ENCODE measurements around the gene NFIB.

NFIB gene

DNA sequence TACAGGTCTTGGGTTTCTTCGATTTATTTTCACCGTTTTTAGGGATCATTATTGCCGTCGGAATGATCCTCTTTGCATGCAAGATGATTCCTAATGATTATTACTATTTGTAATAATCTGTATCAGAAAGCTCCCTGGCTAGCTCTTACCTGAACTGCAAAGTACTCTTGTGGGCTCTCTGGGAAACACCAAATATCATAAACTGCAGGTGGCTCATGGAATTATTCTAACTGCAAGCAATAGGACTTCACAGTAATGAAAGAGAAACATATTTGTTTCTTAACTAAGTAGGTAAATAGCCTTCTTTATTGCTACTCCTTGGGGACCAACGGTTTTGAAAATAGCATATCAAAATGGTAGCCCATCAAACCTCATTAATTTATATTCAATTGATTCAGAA is 219.4 kb downstream of the NFIB start:
- no peak for DNase-seq

DNA sequence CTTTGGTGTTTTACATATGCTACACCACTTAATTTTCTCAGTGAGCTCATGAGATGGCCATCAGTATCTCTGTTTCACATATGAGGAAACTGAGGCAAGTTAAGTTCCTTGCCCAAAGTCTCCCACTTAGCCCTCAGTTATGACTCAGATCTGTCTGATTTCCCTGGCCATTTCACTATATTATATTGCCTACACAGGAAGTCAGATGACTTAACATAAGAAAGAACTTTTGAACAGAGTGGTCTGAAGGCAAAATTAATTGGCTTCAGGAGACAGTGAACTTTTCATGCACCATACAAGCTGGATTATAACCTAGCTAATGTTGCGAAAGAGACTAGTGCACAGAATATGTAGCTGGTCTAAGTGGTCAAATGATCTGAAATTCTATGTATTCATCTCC is 221.6 kb downstream of the NFIB start:
- no peak for DNase-seq

DNA sequence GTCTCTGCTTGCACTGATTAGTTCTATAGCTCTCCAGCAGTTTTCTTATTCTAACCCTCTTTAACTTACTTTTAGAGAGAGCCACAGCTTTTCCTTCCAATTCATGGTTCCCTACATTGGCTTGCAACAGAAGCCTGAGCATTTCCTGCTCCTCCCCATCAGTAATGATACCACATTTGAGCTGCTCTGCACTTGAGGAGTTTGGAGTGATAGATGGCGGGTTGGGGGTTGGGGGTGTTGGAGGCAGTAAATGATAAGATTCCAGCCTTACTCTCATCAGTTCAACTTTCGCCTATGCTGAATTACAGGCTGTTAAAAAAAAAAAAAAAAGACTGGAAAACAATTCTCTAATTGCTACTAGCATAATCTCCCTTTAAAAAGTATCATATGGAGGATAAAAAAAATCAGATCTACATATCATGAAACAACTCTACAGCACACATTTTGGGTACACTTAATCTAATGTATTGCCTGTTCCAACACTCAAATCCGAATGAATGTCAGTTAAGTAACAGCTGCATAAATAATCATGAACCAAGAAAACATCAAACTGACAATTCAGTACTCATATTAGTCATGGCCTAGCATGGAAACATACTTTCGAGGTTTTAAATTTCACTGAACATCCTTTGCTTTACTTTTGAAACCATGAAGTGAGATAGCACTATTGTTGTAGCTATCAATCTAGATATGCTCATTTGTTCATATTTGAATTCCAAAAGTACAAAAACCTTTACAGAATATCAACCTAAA is 224.7 kb downstream of the NFIB start:
- DNase-seq = no peak

DNA sequence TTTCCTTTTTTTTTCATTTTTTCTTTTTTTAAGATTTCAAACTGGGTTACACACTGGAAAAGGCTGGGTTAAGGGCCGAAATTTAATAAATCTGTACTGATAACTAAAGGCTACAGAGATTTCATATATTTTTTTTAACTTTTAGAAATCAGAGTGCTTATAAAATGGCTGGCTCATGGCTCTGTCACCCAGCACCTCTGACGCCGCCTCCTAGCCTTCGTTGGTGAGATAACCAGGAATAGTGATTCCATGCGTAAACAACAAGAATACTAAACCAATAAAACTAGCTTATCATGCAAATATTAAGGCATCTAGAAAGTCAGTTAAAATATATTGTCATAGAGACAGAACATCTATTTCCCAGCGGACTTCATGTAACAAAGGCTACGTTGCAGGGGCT is 226.4 kb downstream of the NFIB start:
- DNase-seq = no peak

DNA sequence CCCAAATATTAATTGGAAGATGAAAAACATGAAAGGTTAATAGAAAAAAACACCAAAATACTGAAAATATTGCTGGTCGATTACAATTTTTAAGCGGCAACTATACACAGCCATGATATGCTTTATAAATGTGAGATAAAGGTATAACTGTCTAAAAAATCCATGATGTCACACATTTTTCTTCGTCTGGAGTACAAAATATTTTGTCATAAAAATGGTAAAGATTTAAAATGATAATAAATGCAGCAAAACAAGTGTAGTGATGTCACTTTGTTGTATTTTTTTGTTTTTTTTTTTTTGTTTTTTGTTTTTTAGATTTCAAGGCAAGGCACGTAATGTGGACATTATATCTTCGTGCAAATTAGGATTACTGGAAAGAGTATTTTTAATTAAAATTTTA is 227.4 kb downstream of the NFIB start:
- no peak for DNase-seq

DNA sequence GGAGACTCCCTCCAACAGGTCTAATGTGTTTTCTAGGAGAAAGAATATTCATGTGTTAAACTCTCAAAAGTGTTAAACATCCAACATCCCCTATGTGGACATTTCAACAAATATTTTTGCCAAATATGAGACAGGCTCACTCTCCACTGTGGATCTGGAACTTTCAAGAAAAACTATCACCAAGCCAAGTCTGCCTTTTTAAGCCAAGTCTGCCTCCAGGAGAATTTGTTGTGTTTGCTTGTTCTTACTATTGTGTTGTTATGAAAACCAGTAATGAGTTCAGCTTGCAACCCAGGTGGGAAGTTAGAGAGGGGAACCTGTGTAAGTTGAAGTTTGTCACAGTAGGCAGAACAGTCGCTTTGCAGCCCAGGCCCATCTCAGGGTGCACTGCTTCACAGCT is 228.1 kb downstream of the NFIB start:
- DNase-seq = no peak

DNA sequence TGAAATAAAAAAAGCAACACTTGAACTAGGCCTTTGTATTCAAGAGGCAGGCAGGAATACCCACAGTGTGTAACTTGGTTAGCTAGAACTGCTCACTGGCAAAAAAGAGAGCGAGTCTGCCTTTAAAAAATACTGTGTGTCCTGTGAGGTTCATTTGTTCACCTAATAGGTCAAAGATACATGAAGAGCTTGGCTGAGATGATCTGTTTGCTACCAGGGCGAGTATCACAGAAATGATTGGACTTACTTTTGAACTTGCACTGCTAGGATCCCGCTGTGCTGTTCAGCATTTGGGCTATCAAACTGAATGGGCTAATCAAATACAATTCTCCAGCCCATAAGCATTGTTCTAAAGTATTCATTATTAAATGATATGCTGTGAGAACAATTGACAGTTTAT is 229.1 kb downstream of the NFIB start:
- DNase-seq = no peak

DNA sequence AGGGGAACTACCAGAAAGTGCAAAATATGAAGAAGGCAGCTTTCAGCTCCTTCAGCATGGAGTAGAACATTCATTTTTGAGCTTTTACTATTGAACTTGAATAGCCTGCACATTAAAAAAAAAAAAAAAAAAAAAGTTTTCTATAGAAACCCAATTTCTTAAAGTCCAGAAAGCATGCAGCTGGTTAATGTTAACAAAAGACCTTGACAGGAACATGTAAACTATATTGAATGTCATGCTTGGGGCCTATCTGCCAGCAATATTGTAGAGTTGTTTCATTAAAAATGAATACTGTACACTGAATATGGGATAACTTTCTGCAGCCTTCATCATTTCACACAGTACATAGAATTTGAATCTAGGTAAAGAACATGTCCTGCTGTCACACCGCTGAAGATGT is 230.6 kb downstream of the NFIB start:
- DNase-seq = no peak

DNA sequence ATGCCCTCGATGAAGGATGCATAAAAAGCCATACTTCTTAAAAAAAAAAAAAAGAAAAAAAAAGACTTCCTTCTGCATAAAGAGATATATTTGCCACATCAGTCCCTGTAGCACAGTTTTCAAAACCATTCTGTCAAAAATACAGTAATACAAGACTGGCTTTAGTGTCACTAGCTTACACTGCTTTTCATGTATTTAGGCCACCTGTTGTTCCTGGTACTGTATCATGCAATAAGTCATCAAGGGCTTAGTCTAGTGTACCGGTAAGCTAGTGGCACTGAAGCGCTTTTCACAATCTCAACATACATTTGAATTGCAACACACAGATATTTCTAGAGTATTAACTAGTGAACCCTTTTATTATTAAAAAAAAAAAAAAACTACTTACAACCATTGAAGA is 231.2 kb downstream of the NFIB start:
- no peak for DNase-seq

DNA sequence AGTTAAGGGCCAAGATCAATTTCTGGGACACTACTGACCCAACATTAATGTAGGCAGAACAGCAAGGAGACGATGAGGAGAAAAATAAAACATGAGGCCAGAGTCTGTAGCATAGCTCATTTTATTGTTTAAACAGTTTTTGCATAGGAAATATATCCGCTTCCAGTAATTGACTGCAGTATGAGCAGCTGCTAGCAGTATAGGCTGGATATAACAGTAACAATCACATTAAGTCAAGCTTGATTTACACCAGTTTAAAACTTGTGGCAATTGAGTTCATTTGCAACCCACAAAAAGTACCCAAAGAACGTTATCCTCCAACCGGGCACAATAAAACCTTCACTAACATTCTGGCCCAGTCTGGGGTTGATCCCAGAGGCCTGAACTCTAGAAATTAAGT is 232.2 kb downstream of the NFIB start:
- no peak for DNase-seq

DNA sequence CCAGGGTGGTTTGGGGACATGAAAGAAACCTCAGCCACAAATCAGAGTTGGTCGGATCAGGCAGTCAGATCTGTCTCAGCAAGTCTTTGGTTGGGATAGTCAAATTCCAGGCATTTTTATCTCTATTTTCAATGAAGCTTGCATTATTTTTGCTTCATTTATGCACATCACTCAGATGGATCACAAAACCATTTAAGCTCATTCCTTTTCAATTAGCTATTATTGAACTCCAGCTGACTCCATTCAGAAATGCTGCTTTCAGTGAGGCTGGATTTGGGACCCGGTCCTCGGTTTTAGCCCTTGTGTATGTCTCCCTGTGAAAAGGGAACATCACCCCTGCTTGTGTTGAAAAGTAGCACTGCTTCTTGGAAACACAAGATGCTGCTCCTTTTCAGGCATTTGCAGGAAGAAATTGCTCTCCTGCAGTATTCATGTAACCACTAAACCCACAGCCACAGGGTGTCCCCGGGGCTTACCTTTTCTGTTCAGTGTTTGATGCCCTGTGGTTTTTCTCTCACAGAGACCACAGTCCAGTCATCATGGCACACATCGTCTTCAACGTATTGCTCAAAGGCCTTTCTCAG is 232.9 kb downstream of the NFIB start:
- DNase-seq = no peak

DNA sequence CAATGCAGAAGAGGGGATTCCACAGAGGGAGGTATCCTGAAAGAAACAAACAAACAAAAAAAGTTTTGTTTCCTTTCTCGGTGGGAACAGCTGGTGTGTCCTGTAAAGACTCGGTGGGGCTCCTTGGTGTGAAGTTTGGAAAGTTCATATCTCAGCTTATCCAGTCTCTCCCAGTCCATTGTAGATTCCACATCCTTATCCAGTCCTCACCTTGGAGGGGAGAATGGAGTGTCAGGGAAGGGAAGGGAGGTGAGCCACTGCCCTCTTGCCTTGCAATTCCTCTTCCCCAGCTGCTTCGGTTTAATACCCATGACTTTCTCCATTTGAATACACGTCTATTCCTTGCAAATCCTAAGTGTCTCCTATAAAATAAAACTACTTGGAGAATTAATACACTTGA is 234.5 kb downstream of the NFIB start:
- DNase-seq = no peak

DNA sequence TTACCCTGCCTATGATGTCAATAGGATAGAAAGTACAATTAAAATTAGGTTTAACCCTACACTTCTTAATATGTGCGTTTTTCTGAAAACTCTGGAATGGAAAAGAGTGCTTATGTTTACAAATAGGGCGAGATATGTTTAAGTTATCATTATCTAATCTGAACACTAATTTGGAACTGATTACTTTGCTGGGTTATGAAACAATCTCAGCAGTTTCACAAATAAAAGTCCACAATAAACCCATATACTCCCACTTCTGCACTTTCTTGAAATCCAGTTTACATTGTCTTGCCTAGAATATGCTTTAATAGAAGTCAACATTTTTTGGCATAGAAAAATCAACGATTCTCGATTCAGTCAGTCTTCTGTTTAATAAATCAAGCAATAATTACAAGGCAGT is 236.3 kb downstream of the NFIB start:
- DNase-seq = no peak

DNA sequence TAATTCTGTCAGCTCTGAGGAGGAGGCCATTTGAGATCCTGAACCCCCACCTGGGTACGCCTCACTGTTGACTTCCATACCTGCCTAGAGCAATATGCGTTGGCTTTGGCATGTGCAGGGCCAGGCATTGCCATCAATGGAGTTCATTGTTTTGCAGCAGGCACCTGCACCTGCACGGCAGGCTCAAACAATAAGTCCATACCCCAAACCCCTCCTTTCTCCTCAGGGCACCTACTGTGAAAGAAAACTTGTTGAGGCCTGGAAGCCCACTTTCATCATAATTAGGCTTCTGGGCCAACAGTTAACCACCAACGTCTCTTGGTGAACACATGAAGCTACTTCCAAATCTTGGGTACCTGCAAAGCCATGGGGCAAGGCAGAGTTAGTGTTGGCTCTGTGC is 238.7 kb downstream of the NFIB start:
- DNase-seq = no peak

DNA sequence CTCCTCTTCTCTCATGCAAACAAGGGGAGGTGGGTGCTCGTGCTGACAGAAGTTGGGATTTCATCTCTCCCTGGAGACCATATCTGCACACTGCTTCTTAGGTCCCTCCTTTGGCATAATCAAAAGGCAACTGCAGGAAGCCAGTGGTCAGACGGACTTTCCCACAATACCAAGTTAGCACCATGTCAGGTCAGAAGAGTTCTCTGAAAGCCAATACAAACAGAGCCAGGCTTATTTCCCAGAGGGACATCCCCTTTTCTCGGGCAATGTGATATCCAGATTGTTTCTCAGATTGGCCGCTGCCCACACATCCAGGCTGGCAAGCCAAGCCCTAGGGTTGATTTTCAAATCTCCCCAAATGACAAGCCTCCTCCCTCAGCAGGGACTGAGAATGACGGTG is 241.1 kb downstream of the NFIB start:
- no peak for DNase-seq

DNA sequence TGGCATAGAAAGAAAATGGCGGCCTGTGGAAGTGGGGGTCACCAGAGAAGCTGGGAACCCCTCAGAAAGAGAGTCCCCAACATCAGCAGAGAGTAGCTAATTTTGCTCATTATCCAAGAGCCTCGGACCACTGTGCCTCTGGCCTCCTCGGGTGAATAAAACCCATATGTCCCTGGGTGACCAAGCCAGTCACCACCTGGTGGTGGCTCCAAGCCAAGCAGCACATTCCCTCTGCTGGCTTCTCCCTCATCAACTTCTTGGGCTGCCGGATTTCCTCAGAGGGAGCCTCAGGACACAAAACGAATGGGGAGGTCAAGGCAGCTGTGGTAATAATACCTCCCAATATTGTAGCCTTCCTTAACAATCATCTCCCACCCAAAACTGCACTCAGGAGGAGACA is 242.5 kb downstream of the NFIB start:
- no peak for DNase-seq

DNA sequence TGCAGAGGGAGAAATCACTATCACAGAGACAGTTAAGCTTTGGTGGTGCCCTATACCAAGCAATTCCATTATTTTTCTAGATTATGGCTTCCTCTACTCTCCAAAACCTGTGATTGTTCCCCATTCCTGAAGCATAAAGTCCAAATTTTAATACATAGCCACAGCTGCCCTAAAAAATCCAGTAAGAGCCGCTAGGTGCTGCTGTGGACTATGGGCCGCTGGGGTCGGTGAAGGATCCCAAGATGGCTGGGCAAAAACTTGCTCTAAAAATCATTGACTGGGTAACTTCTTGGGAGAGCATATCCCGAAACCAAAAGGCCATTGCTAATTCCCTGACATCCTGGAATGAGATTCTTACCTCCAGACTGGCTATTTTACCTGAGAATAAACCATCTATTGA is 245.3 kb downstream of the NFIB start:
- DNase-seq = no peak

DNA sequence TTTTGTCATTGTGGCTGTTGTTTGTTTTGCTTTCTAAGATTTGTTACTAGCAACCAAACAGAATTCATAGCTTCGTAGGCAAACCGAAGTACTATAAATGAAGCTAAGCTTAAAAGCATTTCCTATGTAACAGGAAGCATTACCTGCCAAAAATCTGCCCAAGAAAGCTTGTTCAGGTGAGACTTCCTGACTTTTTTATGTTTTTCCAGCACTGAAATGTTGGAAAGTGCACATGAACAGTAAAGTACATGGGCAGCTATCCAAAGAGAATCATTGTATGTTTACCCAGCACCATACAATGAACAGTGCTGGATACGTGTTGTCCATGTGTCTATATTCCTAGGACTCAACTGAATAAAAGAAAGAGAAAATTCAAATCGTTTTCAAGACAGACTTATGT is 247.1 kb downstream of the NFIB start:
- no peak for DNase-seq

DNA sequence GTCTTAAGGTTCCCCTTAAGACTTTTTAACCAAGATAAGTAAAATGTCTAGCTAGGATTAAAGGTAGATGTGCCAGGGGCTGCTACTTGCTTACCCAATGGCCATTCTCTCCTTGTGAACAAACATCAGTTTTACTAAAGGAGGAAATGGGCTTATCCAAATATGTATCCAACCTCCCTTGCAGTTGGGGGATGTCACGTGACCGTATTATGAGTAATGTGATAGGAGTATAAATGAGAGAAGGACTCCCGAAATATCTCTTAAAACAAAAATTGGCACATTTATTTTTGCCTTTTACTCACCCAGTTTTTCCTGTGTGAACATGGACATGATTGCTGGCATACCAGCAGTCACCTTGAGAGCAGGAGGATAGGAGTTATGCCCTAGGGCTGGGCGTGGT is 247.9 kb downstream of the NFIB start:
- DNase-seq = no peak

DNA sequence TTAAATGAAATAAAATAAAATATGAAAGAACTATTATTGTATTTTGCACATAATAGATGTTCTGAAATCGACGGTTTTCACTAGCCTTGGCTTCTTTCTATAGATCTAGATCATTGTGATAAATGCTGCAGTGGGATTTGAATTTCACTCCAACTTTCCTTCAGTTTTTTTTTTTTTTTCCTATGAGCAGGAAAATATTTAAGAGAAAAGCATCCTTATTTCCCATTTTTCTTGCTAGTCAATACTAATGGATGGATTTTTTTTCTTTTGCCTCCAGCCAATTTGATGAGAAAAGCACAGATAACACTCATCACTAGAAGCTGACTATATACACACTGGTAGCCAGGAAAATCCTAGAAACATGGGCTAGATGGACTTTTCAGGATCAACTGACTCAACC is 249.0 kb downstream of the NFIB start:
- DNase-seq = no peak

DNA sequence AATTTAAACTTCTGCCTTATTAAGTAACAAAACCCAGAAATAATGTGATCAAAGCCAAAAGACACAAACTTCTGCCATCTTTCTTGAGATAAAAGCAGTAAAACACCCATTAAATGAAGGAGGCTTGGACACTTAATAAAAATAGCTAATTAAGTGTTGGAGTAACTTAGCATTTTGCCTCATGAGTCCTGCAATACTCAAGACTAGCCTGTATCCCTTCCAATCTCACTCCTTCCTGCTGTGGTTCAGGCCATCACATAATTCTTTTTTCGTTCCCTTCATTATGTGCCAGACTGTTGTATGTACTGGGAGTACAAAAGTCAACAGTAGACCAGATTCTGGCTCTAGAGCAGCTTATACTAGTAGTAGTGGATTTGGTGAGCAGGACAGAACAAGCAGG is 250.2 kb downstream of the NFIB start:
- DNase-seq = no peak

DNA sequence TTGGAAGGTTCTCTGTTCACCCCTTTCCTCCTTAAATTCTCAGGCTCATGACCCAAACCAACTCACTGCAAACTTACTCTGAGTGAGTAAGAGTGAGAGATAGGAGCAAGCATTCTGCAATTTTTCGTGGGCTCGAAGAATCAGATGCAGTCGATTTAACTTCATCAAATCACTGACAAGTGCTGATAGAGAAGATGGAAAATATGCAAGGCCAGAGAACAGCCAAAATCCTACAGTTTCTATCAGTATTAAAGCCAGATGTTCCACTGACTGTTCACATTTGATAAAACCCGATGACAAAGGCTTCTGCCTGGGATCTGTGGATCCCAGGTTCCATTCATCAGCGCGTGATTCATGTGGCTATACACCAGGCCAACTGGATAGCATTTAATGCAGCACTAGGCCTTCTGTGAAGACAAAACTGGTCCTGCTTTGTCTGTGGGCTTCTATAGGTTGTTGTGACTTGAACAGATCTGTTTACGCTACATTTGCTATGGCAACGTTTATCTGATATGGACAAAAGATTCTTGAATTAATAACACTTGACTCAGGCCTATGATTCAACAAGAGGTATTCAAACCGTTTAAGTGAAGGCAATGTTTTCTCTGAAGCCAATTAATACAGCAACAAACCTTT is 251.2 kb downstream of the NFIB start:
- DNase-seq = no peak

DNA sequence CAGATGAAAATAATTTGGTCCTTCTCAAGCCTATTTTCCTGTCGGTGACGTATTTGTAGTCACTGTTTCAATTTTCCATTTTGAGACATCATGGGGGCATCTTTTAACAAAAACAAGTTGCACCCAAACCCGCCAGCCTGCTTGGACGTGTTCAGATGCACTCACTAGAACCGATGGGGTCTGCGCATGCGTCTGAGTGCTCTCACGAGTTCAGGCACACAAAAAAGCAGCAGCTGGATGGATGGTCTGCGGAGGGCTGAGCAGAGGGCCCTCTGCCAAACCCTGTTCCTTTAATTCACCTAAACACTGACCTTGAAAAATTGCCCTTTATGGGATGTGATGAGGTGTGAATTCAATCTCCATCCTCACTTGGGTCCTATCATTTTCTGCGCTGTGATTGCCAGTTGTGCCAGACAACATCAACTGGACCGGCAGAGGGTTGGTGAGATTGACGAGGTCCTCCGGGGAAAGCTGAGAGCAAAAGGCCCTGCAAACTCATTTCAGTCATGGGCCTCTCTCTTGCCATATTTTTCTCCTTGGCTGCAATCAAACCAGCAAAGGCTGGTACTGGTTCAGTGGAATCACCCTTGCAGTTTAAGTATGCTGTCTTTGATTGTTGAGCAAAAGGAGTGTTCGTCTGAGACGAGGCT is 251.9 kb downstream of the NFIB start:
- DNase-seq = no peak

DNA sequence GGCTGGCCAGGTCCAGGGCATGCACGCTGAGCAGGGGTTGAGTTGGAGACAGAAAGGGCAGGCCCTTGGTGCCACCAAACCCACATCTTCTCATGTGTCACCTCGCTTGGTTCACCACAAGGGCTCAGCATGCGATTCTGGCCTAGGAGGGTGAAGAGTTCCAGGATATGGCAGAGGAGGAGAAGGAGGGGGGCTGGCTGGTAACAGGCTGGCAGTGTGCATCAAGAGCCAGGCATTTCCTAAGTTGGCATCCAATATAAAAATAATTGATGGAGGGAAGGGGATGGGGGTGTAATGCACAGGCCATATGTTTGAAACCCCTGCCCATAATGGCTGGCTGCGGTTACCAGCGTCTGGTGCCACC is 255.6 kb downstream of the NFIB start:
- DNase-seq = no peak
